Ovary (tissue), 3 donors: ENCODE measurements around the gene SCAF4.

ENCODE experiments used
- EP300 ChIP-seq: sonication (generic); formaldehyde crosslinking; IDR thresholded peaks from one replicate; pipeline ENCODE4 v1.6.1; 2017; ENCODE audit warnings: antibody characterized with exemption
- POLR2A ChIP-seq: fragments of 450-650 bp; IDR thresholded peaks from one replicate; pipeline ENCODE4 v1.6.1; 2017; ENCODE audit warnings: antibody characterized with exemption, mild to moderate bottlenecking, moderate library complexity
- TF ChIP-seq, protein P1 (sequence below), 3 donors: fragments of 450-650 bp in 2 of 3; fragments of 200-600 bp in 1 of 3; IDR thresholded peaks; one replicate each; pipeline versions ENCODE4 v1.5.1 to v1.8.0; 2016 to 2022; ENCODE audit warnings: antibody characterized with exemption in 3 of 3, mild to moderate bottlenecking in 1 of 3
- donor health status: DM: no; HTN: no; CAD: no.

DNA sequence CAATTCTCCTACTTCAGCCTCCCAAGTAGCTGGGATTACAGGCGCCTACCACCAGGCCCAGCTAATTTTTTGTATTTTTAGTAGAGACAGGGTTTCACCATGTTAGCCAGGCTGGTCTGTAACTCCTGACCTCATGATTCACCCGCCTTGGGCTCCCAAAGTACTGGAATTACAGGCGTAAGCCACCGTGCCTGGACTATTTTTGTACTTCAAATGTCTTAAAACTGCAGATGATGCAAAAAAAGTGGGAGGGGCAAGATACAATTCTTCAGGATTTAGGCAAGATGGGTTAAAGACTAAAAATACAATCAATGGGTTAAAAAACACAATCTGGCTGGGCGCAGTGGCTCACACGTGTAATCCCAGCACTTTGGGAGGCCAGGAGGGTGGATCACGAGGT, 4.7 kb downstream of the SCAF4 start:
- TF ChIP-seq, protein P1, sequence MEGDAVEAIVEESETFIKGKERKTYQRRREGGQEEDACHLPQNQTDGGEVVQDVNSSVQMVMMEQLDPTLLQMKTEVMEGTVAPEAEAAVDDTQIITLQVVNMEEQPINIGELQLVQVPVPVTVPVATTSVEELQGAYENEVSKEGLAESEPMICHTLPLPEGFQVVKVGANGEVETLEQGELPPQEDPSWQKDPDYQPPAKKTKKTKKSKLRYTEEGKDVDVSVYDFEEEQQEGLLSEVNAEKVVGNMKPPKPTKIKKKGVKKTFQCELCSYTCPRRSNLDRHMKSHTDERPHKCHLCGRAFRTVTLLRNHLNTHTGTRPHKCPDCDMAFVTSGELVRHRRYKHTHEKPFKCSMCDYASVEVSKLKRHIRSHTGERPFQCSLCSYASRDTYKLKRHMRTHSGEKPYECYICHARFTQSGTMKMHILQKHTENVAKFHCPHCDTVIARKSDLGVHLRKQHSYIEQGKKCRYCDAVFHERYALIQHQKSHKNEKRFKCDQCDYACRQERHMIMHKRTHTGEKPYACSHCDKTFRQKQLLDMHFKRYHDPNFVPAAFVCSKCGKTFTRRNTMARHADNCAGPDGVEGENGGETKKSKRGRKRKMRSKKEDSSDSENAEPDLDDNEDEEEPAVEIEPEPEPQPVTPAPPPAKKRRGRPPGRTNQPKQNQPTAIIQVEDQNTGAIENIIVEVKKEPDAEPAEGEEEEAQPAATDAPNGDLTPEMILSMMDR (IDR thresholded peaks at IDR 0.05), result no peak
- TF ChIP-seq POLR2A (no peak), EP300 (no peak)
